HG02798 (cell line): Measurements from ENCODE around the gene HPS5.
A peak's percentile ranks its signal among the peaks of the same experiment; 100 is the strongest.
"Not testable (repeated sequence)": the region's sequence is repeated elsewhere in the genome, so short reads cannot be mapped to it uniquely, and the experiment has no call there.

Experiments used
- ATAC-seq: cut with Tn5 transposase; IDR thresholded peaks from one replicate; pipeline ENCODE4 v1.9.1; 2021; ENCODE audit warnings: mild to moderate bottlenecking; ENCODE audit not compliant: unreplicated experiment, poor library complexity

The HPS5 gene

GRCh38 chr11:18277565-18278271, 44.2 kb downstream of the HPS5 start:
- ATAC-seq, result no peak

GRCh38 chr11:18271206-18271605, 50.7 kb downstream of the HPS5 start:
- ATAC-seq, result no peak

- ATAC-seq, result no peak
Measured at GRCh38 chr11:18270102-18270501, 51.8 kb downstream of the HPS5 start.

GRCh38 chr11:18269252-18269651, 52.7 kb downstream of the HPS5 start:
- not testable (repeated sequence) for ATAC-seq

GRCh38 chr11:18267335-18268133, 54.4 kb downstream of the HPS5 start:
- peak; percentile 66 for ATAC-seq

- no peak for ATAC-seq
Measured at GRCh38 chr11:18265949-18266348, 56.0 kb downstream of the HPS5 start, which contains the start of gene SAA1. Gene SAA1, plus strand, starts transcription at chr11:18266264. Its CDS starts 624 bp downstream, at chr11:18266888.

- no peak for ATAC-seq
Measured at GRCh38 chr11:18264677-18265555, 57.0 kb downstream of the HPS5 start.

- no peak for ATAC-seq
Measured at GRCh38 chr11:18264035-18264434, 57.9 kb downstream of the HPS5 start.

- ATAC-seq, result not testable (repeated sequence)
Measured at GRCh38 chr11:18262681-18263350, 59.1 kb downstream of the HPS5 start.

- no peak for ATAC-seq
Measured at GRCh38 chr11:18261721-18262120, 60.2 kb downstream of the HPS5 start.

- ATAC-seq, result no peak
Measured at GRCh38 chr11:18259259-18259658, 62.7 kb downstream of the HPS5 start.

GRCh38 chr11:18254781-18255361, 67.1 kb downstream of the HPS5 start:
- ATAC-seq, result no peak

- no peak for ATAC-seq
Measured at GRCh38 chr11:18253778-18254338, 68.1 kb downstream of the HPS5 start.

GRCh38 chr11:18253233-18253632, 68.7 kb downstream of the HPS5 start:
- ATAC-seq, result no peak

GRCh38 chr11:18248561-18248960, 73.4 kb downstream of the HPS5 start, which contains the start of gene SAA2:
Gene SAA2, minus strand, starts transcription at chr11:18248668. Its CDS starts 657 bp downstream, at chr11:18248011.
- ATAC-seq, result no peak

GRCh38 chr11:18247191-18247581, 74.8 kb downstream of the HPS5 start:
- peak; percentile 26 for ATAC-seq

GRCh38 chr11:18246379-18247190, 75.4 kb downstream of the HPS5 start:
- peak; percentile 87 for ATAC-seq

- no peak for ATAC-seq
Measured at GRCh38 chr11:18245396-18245795, 76.5 kb downstream of the HPS5 start.
